Esophagus squamous epithelium (tissue), 4 donors: ENCODE data around the gene KRTAP5-6.

Source experiments
- POLR2A ChIP-seq, 4 donors: fragments of 450-650 bp; IDR thresholded peaks; one replicate each; pipeline ENCODE4 v1.6.1; 2017; ENCODE audit warnings: antibody characterized with exemption in 4 of 4, mild to moderate bottlenecking in 4 of 4, moderate library complexity in 3 of 4
- TF ChIP-seq, protein P1 (sequence below), 6 experiments: fragments of 450-650 bp in 4 of 6; fragments of 200-600 bp in 2 of 6; sonication (generic) in 2 of 6; IDR thresholded peaks; one replicate each; pipeline ENCODE4 v1.5.1; 2016 to 2019; ENCODE audit warnings: antibody characterized with exemption in 6 of 6, mild to moderate bottlenecking in 4 of 6, moderate library complexity in 4 of 6

GRCh38 chr11:1733009-1733715 is 36.2 kb downstream of the KRTAP5-6 start:
- TF ChIP-seq POLR2A (IDR thresholded peaks at IDR 0.05): no peak
- TF ChIP-seq, protein P1, sequence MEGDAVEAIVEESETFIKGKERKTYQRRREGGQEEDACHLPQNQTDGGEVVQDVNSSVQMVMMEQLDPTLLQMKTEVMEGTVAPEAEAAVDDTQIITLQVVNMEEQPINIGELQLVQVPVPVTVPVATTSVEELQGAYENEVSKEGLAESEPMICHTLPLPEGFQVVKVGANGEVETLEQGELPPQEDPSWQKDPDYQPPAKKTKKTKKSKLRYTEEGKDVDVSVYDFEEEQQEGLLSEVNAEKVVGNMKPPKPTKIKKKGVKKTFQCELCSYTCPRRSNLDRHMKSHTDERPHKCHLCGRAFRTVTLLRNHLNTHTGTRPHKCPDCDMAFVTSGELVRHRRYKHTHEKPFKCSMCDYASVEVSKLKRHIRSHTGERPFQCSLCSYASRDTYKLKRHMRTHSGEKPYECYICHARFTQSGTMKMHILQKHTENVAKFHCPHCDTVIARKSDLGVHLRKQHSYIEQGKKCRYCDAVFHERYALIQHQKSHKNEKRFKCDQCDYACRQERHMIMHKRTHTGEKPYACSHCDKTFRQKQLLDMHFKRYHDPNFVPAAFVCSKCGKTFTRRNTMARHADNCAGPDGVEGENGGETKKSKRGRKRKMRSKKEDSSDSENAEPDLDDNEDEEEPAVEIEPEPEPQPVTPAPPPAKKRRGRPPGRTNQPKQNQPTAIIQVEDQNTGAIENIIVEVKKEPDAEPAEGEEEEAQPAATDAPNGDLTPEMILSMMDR (IDR thresholded peaks at IDR 0.05): no peak
